Loucy (cell line): Measurements from ENCODE around the gene ZNF850.

Experiments
- CTCF ChIP-seq: fragments of 200-600 bp; sonication (generic); conservative IDR thresholded peaks from 2 replicates; pipeline ENCODE4 v1.5.1; 2014; ENCODE audit warnings: mild to moderate bottlenecking, antibody characterized with exemption, low read length
- EZH2phosphoT487 ChIP-seq: fragments of 200-600 bp; IDR thresholded peaks from 2 replicates; pipeline ENCODE4 v1.6.1; 2018; ENCODE audit warnings: antibody characterized with exemption, mild to moderate bottlenecking, moderate library complexity, borderline replicate concordance

- TF ChIP-seq CTCF: no peak
- TF ChIP-seq EZH2phosphoT487: no peak
These were observed 594 bp upstream of the ZNF850 start for GRCh38 chr19:36773223-36773579.
